Measurements from ENCODE around the gene FUBP1. TPM values are rescaled to one million over a fixed set of nuclear protein-coding genes. Genes with fewer than 3 reads are reported as not detected.
"Not testable (repeated sequence)": the region's sequence is repeated elsewhere in the genome, so short reads cannot be mapped to it uniquely, and the experiment has no call there.

Gene FUBP1
- total RNA-seq, 1 donor from 2014 or later, result 205 TPM

DNA sequence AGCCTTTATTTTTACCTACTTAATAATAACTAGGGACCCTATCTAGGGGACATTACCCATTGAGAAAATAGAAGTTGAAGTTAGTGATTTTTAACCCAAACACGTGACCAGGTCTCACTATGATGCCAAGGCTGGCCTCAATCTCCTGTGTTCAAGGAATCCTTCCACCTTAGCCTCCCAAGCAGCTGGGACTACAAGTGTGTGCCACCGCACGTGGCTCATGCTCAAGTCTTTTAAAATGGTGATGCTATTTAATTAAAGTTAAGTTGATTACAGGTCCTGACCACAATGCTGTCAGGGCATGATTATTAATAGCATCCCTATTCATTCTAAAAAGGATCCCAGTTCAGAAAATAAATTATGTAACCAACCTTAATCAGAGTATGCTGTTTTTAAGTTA lies 25.0 kb downstream of the FUBP1 start:
- intact Hi-C loops (cut with micrococcal nuclease), result no loop called here

DNA sequence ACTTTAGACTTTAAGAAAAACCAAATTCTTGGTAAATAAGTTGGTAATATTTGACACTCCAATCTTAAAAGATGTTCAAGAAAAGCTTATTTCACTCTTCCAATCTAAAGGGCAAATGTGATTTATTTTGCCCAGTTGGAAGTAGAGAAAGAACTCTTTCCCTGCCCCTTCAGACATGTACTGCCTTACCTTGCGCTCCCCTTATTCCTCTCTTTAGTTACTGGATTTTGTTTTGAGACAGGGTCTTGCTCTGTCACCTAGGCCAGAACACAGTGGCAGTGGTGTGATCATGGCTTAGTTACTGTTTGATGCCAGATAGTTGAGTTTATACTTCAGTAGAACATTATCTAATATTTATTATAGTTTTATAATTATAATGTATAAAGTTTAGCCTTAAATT lies 27.5 kb downstream of the FUBP1 start:
- intact Hi-C loops (cut with micrococcal nuclease), result loop anchor here (1.0 kb wide), 1 partner anchor 10 kb away; no protein-coding TSS in a partner anchor

DNA sequence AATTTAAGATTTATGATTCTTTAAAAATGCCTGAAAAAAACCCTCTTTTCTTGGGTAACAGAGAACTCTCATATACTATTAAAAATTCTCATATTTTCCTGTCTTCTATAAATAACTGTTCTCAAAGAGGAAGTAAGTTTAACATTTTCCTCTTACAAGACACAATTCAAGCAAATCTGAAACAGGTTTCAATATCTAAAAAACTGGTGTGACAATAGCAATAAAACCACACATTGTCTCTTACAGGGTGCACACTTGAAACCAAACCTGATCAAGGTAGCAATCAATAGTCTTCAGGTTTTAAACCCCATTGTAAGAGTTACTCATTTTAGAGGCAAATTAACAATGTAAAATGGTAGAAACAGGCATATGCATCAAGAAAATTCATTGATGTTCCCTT lies 28.0 kb downstream of the FUBP1 start:
- intact Hi-C loops (cut with micrococcal nuclease), result loop anchor here (1.0 kb wide), 1 partner anchor 10 kb away; no protein-coding TSS in a partner anchor

DNA sequence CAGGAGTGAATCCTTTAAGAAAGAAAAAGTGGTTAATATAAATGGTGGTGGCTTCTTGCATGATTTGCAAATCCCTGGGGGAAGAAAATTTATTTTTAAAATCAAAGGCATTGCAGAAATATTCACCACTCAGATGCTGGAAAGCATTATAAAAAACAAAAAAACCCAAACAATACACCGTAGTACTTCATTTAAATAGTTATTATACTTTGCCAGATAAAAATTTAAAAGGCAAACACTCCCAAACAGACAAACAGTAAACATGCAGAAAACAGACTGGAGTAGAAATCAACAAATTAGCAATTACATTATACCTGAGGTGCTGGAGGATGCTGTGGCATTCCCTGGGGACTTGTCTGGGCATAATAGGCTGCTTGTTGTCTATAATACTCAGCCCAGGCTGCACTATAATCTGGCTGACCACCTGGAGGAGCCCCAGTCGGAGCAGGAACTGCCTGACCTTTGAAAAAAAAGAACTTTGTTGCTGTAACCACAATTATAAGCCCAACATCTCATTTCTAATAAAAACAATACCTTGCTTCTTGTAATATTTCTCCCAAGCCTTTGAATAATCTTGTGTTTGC lies 29.9 kb downstream of the FUBP1 start:
- intact Hi-C loops (cut with micrococcal nuclease), result loop anchor here (10.0 kb wide), 1 partner anchor 166 kb away; no protein-coding TSS in a partner anchor

DNA sequence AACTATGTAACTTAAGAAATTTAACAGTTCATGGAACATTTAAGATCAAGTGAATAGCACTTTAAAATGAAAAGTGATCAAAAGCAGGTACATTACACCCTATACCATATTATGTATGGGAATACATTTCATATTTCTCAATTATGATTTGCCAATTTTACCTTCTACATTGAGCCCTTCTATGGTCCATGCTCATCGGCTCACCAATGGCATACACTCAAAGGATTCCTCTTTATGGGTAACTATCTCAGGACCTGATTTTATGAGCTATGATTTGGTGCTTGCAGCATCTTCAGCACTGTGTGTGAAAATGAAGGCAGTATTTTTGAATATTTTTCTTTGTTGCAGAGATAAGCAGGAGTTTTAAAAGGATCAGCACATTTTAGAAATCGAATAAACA lies 33.5 kb downstream of the FUBP1 start:
- intact Hi-C loops (cut with micrococcal nuclease), result loop anchor here (10.0 kb wide), 1 partner anchor 169 kb away; no protein-coding TSS in a partner anchor

DNA sequence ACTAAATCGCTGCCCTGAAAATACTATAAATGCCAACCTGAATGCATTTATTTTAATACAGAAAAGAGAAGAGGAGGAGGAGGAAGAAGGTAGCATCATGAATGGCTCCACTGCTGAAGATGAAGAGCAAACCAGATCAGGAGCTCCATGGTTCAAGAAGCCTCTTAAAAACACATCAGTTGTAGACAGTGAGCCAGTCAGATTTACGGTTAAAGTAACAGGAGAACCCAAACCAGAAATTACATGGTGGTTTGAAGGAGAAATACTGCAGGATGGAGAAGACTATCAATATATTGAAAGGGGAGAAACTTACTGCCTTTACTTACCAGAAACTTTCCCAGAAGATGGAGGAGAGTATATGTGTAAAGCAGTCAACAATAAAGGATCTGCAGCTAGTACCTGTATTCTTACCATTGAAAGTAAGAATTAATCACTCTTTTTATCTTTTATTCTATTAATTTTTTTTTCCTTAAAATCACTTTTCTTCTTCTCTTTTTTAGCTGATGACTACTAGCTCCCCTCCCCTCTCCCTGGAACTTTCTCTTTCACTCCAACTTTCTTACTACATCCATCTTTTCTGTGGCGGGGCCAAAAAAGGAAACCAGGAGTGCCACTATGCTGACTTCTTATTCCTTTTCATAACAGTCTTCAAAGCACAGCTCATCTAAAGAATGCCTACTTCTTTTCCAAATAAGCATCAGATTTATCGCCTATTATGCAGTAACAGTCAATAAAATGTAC lies 36.3 kb downstream of the FUBP1 start:
- intact Hi-C loops (cut with micrococcal nuclease), result loop anchor here (10.0 kb wide), 1 partner anchor 172 kb away; no protein-coding TSS in a partner anchor

DNA sequence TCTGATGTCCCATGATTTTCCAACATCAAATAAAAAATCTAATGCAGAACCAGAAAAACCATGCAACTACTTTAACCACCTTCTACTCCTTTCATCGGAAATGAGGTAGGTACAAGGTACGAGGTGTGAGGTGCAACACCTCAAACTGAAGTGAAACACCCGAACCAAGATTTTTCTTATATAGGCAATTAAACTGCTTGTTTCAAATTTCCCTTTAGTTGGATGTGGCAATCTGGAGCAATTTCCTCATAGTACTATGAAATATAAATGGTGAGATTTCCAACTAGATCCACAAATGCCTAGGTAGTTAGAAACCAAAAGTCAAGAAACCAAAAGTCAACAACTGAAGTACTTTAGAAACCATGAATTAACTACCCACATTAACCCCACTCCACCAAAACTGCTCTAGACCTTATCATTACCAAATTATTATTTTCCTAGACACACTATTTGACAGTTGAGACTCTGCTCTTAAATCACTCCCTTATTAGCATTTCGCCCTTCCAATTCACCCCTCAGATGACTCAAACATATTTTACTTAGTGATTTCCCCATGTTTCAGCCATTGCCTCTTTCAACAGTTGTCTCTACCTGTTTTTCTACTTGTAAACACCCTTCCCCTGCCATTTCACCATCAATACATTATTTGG lies 37.8 kb downstream of the FUBP1 start:
- intact Hi-C loops (cut with micrococcal nuclease), result loop anchor here (10.0 kb wide), 1 partner anchor 174 kb away; no protein-coding TSS in a partner anchor

DNA sequence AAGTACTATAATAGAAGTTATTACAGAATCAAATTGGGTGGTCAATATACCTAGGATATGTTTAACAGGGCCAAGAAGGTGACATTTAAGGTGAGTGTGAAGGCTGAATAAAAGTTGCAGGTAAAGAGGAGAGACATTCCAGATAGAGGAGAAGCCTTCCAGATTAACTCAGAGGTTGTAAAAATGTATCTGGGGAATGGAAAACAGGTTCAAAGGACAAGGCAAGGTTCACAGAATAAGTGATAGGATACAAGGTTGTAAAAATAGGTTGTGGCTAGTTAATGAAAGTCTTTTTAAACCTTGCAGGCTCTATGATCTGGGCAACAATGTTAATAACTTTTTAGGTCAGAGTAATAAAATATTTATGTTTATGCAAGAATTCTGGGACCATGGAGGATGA lies 40.2 kb downstream of the FUBP1 start:
- intact Hi-C loops (cut with micrococcal nuclease), result no loop called here

DNA sequence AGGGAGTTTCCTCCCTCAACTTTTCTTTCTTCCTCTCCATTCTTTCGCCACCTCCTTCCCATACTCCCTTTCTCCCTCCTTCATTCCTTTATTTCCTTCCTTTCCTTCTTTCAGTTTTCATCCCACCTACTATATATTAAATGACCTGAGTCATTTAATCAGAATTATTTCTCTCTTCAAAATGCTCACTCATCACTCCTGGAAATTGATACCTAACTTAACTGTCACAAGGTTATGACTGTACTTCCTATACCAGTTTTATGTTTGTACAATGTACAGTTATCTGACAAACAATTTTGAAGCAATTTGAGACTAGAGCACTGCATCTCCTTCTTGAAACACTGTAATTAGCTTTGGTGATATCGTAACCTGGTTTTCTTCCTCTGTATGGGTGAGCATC lies 49.1 kb downstream of the FUBP1 start:
- intact Hi-C loops (cut with micrococcal nuclease), result no loop called here

DNA sequence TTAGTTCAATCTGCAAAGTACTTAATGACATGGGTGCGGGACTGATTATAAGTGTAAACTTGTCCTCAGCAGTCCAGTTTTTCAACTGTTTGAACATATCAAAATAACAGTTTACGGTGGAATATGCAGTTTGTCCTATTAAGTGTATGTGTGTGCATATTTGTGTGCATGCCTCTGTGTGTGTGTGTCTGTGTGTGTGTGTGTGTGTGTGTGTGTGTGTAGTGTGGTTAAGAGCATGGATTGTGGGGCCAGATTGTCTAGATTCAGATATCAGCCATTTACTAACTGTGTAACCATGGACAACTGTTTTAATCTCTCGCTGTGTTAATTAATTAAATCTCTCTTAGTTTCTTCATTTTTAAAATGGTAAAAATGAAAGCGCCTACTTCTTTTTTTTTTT lies 51.5 kb downstream of the FUBP1 start:
- intact Hi-C loops (cut with micrococcal nuclease), result no loop called here

DNA sequence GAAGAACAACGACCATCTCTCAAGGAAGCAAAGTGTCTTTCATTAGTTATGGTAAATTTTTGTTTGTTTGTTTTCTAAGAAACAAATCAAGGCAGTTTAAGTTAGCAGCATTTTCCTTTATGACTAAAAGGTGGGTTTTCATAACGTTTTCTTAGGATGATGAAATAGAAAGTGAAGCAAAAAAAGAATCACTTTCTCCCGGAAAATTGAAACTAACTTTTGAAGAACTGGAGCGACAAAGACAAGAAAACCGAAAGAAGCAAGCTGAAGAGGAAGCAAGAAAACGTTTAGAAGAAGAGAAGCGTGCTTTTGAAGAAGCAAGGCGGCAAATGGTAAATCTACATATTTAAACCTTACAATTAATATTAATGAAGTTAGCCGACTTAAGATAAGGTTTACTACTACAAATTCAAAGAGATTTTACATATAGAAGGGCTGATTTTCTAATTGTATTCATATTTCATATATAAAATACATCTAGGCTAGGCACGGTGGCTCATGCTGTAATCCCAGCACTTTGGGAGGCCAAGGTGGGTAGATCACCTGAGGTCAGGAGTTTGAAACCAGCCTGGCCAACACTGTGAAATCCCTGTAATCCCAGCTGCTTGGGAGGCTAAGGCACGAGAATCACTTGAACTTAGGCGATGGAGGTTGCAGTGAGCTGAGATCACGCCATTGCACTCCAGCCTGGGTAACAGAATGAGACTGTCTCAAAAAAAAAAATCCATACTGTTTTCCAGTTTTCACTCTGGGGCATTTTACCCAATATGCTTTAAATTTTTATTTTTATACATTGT lies 52.1 kb downstream of the FUBP1 start:
- intact Hi-C loops (cut with micrococcal nuclease), result no loop called here

DNA sequence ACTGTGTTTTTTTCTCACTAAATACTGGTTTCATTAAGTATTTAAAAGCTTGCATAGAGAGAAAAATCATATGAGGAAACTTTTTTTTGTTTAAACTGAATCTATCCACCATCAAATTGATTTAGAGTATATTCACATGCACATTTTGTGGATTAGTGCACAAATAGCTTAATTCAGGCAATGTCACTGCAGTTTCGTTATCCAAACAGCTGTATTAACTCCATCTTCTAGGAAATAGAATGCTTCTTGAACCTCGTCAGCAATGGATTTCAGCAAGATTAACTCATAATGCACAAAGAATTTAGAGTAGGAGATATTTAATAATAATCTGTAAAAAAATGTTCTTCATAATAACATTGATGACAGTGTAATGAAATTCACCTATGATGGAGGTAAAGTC lies 52.9 kb downstream of the FUBP1 start:
- intact Hi-C loops (cut with micrococcal nuclease), result no loop called here

DNA sequence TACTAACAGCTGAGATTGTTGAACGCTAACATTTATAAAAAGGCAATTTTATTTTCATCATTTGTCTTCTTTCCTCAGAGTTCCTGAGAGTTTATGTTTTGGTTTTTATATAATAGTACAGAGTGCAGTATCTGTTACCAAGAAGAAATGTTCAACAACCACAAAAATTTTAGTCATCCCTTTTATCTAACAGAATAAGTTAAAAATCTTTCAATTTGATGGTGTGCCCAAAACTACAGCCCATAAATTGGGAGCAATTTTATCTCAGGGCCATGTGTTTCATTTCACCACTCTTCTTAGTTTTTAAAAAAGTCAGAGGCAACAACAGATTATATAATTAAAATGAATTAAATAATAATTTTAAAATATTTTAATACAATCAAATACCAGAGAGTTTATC lies 53.4 kb downstream of the FUBP1 start:
- intact Hi-C loops (cut with micrococcal nuclease), result no loop called here

DNA sequence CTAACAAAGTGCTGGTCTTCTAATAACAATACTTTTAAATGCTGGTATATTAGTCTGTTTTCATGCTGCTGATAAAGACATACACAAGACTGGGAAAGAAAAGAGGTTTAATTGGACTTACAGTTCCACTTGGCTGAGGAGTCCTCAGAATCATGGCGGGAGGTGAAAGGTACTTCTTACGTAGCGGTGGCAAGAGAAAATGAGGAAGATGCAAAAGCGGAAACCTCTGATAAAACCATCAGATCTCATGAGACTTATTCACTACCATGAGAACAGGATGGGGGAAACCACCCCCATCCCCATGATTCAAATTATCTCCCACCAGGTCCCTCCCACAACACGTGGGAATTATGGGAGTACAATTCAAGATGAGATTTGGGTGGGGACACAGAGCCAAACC lies 60.0 kb downstream of the FUBP1 start:
- intact Hi-C loops (cut with micrococcal nuclease), result not testable (repeated sequence)

DNA sequence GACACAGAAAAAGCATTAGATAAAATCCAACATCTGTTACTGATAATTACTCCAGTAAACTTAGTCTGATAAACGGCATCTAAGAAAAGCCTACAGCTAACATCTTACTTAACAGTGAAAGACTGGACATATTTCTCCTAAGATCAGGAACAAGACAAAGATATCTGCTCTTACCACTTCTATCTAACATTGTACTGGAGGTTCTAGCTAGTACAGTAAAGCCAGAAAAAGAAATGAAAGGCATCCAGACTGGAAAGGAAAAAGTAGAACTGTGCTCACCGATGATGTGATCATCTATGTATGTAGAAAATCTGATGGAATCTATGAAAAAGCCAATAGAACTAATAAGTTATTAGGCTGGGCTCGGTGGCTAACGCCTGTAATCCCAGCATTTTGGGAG lies 68.8 kb downstream of the FUBP1 start:
- intact Hi-C loops (cut with micrococcal nuclease), result no loop called here

DNA sequence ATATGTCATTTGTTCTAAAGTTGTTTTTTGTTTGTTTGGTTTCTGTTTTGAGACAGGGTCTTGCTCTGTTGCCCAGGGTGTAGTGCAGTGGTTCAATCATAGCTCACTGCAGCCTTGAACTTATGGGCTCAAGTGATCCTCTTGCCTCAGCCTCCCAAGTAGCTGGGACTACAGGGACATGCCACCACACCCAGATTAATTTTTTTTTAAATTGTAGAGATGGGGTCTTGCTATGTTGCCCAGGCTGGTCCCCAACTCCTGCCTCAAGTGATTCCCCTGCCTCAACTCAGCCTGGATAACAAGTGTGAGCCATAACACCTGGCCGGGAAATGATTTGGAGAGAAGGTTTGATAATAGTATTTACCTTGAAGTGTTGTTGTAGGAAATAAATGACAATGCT lies 72.2 kb downstream of the FUBP1 start:
- intact Hi-C loops (cut with micrococcal nuclease), result no loop called here

DNA sequence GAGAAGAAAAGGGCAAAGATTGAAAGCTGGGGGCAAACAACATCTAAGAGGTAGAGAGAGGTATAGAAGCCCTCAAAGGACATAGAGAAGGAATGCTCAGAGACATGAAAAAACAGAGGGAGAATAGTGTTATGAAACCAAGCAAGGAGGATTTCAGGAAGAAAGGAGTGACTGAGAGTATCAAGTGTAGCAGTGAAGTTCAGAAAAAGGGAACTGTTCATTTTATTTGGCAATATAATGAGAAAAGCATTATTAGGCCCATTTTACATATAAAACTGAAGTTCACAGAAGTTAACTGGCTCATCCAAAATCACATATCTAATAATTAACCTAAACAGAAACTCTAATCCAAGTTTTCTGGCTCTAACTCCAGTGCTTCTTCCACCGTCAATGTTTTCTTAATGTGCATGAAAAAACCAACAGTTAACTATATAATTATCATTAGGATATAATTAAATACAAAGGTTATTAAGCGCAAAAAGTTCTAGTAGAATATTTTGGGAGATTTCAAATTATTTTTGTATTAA lies 72.8 kb downstream of the FUBP1 start:
- intact Hi-C loops (cut with micrococcal nuclease), result no loop called here

DNA sequence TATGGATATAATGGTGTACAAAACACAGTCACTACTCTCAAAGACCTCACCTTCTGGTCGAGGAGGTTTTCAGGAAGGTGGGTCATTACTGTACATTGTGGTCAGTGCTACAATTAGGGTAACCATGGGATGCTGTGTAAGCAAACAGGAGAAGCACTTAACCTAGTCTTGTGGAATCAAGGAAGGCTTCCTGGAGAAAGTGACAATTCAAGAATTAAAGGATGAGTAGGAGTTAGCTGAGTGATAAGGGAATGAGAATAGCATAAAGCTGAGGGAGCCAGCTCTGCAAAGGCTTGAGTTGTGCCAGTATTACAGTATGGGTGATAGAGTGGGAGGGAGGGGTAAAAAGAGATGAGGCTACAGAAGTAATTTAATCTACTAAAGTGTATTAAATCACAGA lies 73.3 kb downstream of the FUBP1 start:
- intact Hi-C loops (cut with micrococcal nuclease), result no loop called here

DNA sequence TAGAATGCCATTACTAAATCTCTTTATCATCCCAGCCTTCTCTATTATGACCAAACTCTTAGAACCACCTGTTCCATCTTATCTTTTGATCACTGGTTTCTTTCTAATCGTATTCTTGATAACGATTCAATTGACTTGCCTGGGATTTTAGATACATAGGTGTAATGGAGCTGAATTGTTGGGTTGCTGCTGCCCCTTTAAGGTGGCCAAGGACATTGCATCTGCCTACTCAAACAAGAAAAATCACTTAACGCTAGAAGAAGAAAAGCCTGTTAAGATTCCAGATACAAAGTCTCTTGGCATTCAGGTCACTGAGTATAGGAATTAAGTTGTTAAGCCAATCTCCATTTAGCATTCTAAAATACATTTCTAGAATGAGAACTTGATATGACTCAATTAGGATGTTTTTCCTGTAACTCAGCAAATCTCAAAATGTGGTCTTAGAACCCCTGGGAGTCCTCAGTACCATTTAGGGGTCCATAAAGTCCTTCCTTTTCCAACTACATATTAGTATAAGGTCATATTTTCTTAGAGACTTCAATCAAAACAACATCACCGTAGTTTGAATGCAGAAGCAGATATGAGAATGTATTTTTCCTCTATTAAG lies 78.1 kb downstream of the FUBP1 start:
- intact Hi-C loops (cut with micrococcal nuclease), result loop anchor here (1.0 kb wide), 1 partner anchor 752 kb away; no protein-coding TSS in a partner anchor

DNA sequence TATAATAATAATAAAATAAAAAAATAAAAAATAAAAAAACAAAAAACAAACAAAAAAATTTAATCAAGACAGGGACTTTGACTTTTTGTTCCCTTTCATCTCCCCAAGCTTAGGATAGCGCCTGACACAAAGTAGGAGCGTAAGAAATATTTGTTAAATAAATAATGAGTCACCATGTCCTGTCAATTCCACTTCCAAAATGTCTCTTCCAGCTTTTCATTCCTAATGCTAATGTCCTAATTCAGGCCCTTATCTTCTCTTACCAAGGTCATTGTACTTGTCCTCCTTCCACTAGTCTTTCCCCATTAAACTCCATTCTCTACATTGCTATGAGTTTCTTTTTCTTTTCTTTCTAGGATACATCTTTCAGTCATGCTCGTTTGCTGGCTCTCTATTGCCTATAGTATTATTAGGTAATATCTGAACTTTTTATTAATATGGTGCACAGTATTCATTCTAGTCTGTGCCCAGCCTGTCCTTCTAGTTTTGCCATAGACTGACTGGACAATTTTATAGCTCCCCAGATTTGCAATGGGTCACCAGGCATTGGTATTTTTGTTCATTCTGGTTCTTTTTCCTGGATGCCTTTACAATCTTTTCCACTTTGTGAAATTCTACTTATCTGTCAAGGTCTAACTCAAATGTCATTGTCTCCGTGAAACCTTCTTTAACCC lies 79.1 kb downstream of the FUBP1 start:
- intact Hi-C loops (cut with micrococcal nuclease), result loop anchor here (1.0 kb wide), 1 partner anchor 751 kb away; no protein-coding TSS in a partner anchor
